KMS-11 (cell line): ENCODE results near the gene PROM1.
A peak's percentile ranks its signal among the peaks of the same experiment; 100 is the strongest.

Source experiments
- H2AFZ ChIP-seq: fragments of 200-600 bp; sonication (generic); 2 replicates; pipeline ENCODE4 v1.6.1; 2016; ENCODE audit warnings: antibody characterized with exemption, mixed run types, low read depth
- H3K27ac ChIP-seq: fragments of 200-600 bp; sonication (generic); 2 replicates; pipeline ENCODE4 v1.6.1; 2016; ENCODE audit warnings: mild to moderate bottlenecking, mixed run types
- H3K27me3 ChIP-seq: fragments of 200-600 bp; sonication (generic); 2 replicates; pipeline ENCODE4 v1.6.1; 2017; ENCODE audit warnings: mild to moderate bottlenecking, low read depth, mixed run types, moderate library complexity; ENCODE audit not compliant: insufficient read depth
- H3K36me3 ChIP-seq: fragments of 200-600 bp; sonication (generic); 2 replicates; pipeline ENCODE4 v1.6.1; 2017; ENCODE audit warnings: mild to moderate bottlenecking, mixed run types; ENCODE audit not compliant: insufficient read depth
- H3K4me1 ChIP-seq: fragments of 200-600 bp; sonication (generic); 2 replicates; pipeline ENCODE4 v1.6.1; 2016; ENCODE audit warnings: mild to moderate bottlenecking, low read depth, mixed run types; ENCODE audit not compliant: poor library complexity, severe bottlenecking
- H3K4me2 ChIP-seq: fragments of 200-600 bp; sonication (generic); 2 replicates; pipeline ENCODE4 v1.7.0; 2016; ENCODE audit warnings: mild to moderate bottlenecking, mixed run types
- H3K4me3 ChIP-seq: fragments of 200-600 bp; sonication (generic); IDR thresholded peaks from 2 replicates; pipeline ENCODE4 v1.6.1; 2017; ENCODE audit warnings: low read depth, low read length, mixed read lengths; ENCODE audit not compliant: insufficient read depth
- H3K79me2 ChIP-seq: fragments of 200-600 bp; sonication (generic); 2 replicates; pipeline ENCODE4 v1.6.1; 2016; ENCODE audit warnings: low read depth, mixed run types; ENCODE audit not compliant: insufficient read depth
- H3K9ac ChIP-seq: fragments of 200-600 bp; sonication (generic); 2 replicates; pipeline ENCODE4 v1.6.1; 2016; ENCODE audit warnings: mild to moderate bottlenecking, mixed run types
- H4K20me1 ChIP-seq: fragments of 200-600 bp; sonication (generic); 2 replicates; pipeline ENCODE4 v1.6.1; 2016; ENCODE audit warnings: mild to moderate bottlenecking, mixed run types; ENCODE audit not compliant: insufficient read depth
- TF ChIP-seq, protein P1 (sequence below): fragments of 200-600 bp; sonication (generic); conservative IDR thresholded peaks from 2 replicates; pipeline ENCODE4 v1.6.1; 2017; ENCODE audit warnings: low read depth, mild to moderate bottlenecking, antibody characterized with exemption, low read length, moderate library complexity, mixed read lengths

Gene PROM1

DNA sequence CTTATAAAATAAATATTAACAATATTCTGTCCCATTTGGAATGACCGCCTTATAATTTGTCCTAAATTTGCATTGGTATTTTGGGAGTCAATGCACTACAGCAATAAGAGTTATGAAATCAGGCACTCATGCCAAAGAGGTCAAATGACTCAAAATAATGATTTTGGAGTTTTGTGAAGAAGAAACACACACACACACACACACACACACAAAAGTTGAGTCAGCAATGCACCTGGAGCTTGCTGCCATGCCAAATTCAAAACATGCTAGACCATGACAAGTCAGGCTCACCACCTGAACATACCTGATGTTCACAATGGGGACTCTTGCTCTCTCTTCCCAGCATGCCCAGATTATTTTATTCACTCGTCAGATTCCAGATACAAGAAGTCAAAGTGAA, 56.7 kb downstream of the PROM1 start:
- Histone ChIP-seq H3K36me3 (no peaks in the 10 kb centered on the region), H3K9ac (no peak overlapping the region), H3K79me2 (no peaks in the 10 kb centered on the region), H3K4me2 (no peak overlapping the region), H3K4me1 (no peaks in the 10 kb centered on the region), H3K27ac (no peak overlapping the region), H4K20me1 (no peaks in the 10 kb centered on the region), H3K27me3 (no peaks in the 10 kb centered on the region), H2AFZ (no peak overlapping the region), H3K4me3 (no peak overlapping the region)
- TF ChIP-seq, protein P1, sequence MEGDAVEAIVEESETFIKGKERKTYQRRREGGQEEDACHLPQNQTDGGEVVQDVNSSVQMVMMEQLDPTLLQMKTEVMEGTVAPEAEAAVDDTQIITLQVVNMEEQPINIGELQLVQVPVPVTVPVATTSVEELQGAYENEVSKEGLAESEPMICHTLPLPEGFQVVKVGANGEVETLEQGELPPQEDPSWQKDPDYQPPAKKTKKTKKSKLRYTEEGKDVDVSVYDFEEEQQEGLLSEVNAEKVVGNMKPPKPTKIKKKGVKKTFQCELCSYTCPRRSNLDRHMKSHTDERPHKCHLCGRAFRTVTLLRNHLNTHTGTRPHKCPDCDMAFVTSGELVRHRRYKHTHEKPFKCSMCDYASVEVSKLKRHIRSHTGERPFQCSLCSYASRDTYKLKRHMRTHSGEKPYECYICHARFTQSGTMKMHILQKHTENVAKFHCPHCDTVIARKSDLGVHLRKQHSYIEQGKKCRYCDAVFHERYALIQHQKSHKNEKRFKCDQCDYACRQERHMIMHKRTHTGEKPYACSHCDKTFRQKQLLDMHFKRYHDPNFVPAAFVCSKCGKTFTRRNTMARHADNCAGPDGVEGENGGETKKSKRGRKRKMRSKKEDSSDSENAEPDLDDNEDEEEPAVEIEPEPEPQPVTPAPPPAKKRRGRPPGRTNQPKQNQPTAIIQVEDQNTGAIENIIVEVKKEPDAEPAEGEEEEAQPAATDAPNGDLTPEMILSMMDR: no peak

DNA sequence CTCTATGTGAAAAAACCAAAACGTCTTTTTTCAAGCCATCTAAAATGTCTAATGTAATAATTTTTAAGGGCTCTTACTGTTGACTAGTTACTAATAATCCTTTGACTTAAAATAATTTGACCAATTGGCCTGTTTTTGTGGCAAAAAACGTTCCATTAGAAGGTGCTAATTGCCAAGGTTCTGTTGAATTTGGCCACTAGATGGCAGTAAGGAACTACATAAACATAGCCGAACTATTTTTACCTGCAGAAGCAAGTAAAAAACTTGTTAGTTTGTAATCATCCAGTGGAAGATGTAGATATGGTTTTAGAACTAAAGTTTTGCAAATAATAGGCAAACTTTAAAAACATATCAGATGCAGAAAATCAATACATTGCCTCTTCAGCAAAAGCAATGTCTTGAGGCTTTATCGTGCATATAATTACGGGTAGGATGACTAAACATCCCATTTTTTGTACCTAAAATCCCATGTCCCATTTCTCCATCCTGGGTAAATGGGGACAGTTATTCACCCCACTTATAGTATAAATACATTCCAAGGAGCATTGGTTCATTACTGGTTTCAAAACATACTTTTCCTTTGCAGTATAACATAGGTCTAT, 57.6 kb downstream of the PROM1 start:
- H4K20me1 ChIP-seq: no peaks in the 10 kb centered on the region
- no peak overlapping the region for H2AFZ ChIP-seq
- H3K4me1 ChIP-seq: no peaks in the 10 kb centered on the region
- no peaks in the 10 kb centered on the region for H3K36me3 ChIP-seq
- H3K79me2 ChIP-seq: no peaks in the 10 kb centered on the region
- H3K9ac ChIP-seq: no peak overlapping the region
- H3K27me3 ChIP-seq: no peaks in the 10 kb centered on the region
- TF ChIP-seq, protein P1: peak; percentile 68
- no peak overlapping the region for H3K4me3 ChIP-seq
- H3K4me2 ChIP-seq: no peak overlapping the region
- H3K27ac ChIP-seq: no peak overlapping the region

DNA sequence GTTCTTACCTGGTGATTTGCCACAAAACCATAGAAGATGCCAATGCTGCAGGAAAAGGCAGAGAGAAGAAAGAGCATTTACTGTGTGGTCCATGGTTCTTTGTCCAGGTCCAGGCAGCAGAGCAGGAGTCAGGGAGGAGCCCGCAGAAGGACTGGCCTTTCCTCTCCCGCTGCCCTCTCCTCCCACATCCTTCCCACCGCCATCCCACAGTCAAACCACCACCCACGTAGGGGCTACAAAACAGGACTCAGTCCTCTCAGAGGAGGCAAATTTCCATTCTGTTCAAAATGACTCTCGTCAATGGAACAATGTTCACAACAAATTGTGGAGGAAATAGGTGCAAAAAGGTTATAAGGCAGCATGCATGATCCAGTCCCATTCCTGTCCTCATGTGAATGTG, 58.6 kb downstream of the PROM1 start:
- H3K27ac ChIP-seq: no peak overlapping the region
- H4K20me1 ChIP-seq: no peaks in the 10 kb centered on the region
- TF ChIP-seq, protein P1: no peak
- no peak overlapping the region for H3K4me3 ChIP-seq
- H3K36me3 ChIP-seq: no peaks in the 10 kb centered on the region
- no peak overlapping the region for H3K4me2 ChIP-seq
- H3K9ac ChIP-seq: no peak overlapping the region
- H2AFZ ChIP-seq: no peak overlapping the region
- no peaks in the 10 kb centered on the region for H3K4me1 ChIP-seq
- no peaks in the 10 kb centered on the region for H3K27me3 ChIP-seq
- no peaks in the 10 kb centered on the region for H3K79me2 ChIP-seq

DNA sequence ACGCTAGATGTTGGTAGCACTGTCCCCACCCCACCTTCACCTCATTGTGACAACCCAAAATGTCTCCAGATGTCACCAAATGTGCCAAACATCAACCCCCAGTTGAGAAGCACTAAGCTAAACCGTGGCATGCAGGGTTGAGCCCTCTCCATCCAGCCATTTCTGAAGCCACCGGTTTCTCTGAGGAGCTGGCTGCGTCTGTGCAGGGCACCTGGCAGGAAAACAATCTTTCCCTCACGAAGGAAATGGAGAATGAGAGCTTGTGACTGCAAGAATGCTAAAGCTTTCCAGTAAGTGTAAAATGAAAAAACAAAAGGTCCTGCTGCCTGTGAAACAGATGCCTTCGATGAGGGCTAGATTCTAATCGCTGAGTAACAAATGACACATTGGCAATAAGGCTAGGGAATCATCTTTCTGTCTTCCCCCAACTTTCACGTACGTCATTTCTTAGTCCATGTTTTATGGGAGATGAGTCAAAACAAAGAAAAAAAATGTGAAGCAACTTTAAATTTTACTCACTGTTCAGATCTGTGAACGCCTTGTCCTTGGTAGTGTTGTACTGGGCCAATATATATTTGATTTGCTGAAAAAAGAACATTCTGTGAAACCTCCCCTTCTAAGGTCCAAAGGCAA, 59.9 kb downstream of the PROM1 start:
- no peak overlapping the region for H3K4me2 ChIP-seq
- no peak overlapping the region for H3K27ac ChIP-seq
- TF ChIP-seq, protein P1: no peak
- H3K4me1 ChIP-seq: no peaks in the 10 kb centered on the region
- no peak overlapping the region for H2AFZ ChIP-seq
- H3K36me3 ChIP-seq: no peaks in the 10 kb centered on the region
- no peaks in the 10 kb centered on the region for H3K27me3 ChIP-seq
- no peak overlapping the region for H3K9ac ChIP-seq
- H3K79me2 ChIP-seq: no peaks in the 10 kb centered on the region
- no peak overlapping the region for H3K4me3 ChIP-seq
- no peaks in the 10 kb centered on the region for H4K20me1 ChIP-seq
